Stimulated activated CD8-positive, alpha-beta memory T cell treated with anti-CD3 and anti-CD28 coated beads, Interleukin-15, amount 100 ng/mL, for 4 hours (primary cell): ENCODE data around the gene BBS4.

Experiments used
- DNase-seq, 2 donors: peaks; one replicate each; pipeline ENCODE4 v3.0.0-alpha.2; 2020; ENCODE audit warnings: low read depth in 2 of 2

The BBS4 gene

GRCh38 chr15:72760590-72761260 is 74.7 kb downstream of the BBS4 start:
- DNase-seq, result no peak

GRCh38 chr15:72764656-72765055 is 78.6 kb downstream of the BBS4 start:
- DNase-seq, result no peak

GRCh38 chr15:72766025-72766424 is 80.0 kb downstream of the BBS4 start:
- DNase-seq, result no peak

- DNase-seq, result no peak
These were observed 80.8 kb downstream of the BBS4 start for GRCh38 chr15:72766780-72767179.

DNA sequence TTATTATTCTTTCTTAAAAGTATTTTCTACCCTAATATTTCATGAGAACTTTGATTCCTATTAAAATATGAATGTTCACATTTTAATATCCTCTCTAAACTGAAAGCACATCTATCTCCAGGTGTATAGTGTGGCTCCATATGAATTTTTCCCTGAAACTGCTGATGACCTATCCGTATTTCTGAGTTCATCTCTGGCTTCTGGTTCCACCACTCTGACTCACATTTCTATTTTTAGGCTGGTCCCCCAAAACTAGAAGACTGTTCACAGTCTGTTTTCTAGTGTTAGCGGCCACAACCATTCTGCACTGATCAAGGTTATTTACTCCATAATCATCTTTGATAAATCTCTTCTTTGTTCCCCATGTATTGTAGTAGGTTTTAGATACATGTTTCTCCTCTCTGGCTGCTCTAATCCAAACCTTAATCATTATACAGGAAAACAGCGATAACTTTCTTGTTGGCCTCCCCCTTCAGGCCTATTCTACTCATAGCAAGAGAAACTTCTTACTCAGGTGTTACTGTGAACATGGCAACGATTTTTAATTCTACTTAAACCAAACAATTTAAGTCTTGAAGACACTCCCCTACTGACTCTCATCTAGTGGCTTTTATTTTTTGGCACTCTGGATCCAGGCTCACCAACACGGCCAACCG is 84.8 kb downstream of the BBS4 start:
- DNase-seq, result no peak

DNA sequence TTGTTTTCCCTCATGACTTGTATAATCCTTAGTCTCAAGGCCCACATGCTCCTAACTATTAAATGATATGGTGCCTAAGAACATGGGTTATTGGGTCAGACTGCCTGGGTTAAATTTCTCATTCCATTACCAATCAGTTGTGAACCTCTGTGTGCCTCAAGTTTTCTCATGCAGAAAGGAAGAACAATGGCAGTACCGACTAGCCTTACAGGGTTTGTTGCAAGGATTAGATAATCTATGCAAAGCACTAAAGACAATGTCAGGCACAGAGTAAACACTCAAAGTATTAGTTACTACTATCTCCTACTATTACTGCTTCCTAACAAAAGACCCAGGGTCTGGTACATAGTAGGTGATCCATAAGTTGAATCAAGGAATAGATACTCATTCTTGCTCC is 85.3 kb downstream of the BBS4 start:
- no peak for DNase-seq

DNA sequence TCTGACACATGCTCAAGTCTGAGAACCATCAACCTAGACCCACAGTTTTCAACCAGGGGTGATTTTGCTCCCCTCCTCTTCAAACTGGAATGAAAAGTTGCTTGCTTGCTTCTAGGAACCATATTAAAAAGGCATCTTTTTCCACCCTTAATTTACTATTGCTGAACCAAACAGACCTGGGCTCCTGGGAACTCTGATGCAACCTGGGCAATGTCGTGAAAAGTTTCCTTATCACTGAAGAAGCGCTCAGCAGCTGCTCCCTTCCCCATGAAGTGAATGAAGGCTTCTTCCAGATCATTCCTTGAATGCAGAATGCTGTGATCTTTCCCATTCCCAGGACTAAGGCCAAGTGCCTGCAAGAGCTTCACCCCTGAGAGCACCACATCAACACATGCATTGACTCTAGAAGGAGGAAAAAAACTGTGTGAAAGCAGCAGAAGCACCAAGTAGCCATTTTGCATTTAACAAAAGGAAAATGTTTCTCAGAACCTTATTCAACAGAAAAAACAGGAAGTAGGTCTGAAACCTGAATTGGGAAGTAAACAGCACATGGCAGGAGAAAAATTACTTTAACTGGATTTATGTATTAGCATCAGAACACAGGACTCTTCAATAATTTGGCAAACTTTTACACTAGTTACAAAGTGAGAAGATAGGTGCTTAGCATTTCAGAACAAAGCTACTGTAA is 88.8 kb downstream of the BBS4 start:
- DNase-seq, result no peak

DNA sequence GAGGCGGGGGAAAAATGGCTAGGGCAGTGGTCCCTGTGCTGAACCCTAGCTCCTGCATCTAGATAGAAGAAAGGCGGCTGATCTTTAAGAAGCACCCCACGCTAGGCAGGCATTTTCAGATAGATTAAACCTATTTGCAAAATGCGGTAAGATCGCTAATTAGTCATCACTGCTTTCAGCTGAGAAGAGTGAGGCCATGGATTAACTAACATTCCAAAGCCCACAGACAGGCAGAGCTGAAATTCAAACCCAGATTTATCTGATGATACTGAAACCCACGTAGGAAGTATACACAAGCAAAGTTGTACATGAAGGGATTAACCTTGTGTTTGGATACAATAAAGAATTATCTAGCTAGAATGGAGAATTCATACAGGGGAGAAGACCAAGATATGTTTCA is 92.8 kb downstream of the BBS4 start:
- no peak for DNase-seq

GRCh38 chr15:72781631-72782030 is 95.6 kb downstream of the BBS4 start:
- DNase-seq, result no peak

DNA sequence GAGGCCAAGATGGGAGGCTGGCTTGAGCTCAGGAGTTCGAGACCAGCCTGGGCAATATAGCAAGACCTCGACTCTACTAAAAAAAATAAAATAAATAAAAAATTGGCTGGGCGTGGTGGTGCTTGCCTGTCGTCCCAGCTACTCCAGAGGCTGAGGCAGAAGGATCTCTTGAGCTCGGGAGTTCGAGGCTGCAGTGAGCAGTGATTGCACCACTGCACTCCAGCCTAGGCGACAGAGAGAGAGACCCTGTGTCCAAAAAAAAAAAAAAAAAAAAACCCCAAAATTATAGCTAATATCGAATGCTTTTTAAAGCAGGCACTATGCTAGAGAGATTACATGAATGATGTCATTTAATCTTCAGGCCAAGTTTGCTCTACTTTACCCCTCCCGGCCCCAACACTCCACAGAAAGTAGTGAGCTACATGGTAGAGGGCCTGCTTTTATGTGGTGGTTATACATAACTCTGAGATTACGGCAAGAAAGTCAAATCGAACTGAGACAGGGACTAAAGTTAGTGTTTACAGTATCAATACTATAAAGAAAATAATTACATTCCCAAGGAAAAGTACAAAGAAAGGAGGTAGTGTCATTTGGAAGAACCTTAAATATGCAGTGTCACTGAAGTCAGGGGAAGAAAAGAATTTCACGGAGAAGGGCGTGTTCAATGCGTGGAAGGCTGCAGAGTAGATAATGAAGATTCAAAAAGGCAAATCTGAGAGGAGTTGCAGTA is 96.4 kb downstream of the BBS4 start:
- DNase-seq, result no peak

DNA sequence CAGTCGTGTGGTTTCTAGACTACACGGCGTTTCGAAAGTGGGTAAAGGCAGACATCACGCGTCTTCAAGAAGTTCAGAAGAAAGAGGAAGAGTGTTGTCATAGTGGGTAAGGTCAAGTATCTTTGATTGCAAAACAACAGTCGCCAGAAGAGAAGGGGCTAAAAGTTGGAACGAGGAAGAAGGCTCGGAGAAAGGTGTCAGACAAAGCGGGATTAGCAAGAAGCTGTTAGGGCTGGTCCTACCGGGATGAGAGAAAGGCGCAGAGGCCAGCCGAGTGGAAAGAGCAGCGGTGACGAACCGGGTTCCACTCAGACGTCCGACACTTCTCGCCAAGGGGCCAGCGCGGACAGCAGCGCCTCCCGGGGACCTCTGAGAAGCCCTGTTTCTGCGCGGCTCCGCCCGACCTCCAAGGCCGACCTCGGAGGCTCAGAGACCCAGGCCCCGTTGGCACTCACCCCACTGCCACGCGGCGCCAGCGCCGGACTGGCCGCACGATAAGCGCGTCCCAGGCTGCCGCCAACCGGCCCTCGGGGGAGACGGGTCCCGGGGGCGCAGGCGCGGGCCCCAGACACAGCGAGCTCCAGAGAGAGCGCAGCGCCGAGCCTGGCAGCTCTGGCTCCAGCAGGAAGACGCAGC is 97.1 kb downstream of the BBS4 start:
- no peak for DNase-seq

DNA sequence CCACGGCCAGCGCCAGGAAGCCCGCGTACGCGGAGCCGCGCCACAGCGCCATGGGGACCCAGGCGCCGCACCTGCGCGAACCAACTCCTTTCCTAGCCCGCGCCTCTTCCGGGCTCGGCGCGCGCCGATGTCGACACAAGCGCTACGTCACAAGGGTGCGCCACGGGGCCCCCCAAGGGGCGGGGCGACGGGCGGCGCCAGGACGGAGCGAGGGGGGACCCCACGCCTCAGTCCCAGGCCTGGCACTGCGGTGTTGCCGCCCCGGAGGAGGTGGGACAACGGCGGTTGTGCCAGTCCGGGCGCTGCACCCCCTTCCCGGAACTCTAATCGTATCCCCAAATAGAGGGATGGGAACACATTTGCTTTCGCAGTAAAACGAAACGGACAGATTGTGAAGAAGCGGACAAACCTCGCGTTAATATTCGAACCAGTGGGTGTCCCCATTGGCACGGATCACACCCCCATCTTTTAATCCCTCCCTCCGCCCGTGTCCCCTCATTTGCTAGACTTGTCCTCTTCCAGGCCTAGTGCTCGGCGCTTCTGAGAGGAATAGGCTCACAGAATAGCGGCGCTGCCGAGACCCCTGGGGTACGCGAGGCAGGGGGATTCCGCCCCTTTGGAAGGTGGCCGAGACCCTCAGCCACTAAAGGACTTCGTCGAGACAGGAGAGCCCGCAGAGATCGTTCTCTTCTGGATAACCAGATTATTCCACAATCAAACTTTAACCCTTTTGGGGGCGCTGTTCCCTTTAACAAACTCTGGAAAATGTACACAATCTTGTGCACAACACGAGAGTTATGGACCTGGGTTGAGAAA is 97.8 kb downstream of the BBS4 start, which contains the start of gene ADPGK:
ADPGK (minus strand) TSS at position 119 of the 816 bp plus-strand sequence; CDS start at position 52, 67 bp downstream.
- DNase-seq, result peak; percentile 82 to 94

DNA sequence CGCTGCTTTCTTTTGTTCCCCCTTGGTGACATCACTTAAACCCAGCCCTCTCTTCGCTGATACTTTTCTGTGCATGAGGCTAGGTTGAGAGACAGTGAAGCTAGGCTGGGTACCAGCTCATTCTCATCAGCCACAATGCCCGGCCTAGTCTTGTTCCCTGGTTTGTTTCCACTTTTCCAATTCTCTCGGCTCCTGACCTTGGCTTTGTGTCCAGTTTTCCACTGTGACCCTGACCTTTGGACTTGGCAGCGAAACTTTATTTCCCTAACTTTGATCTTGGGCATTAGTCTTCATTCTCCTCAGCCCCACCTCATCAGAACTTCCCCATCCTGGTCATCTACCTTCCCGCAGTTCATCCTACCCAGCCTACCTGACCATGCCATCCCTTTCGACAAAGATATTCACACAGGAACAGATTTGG is 98.5 kb downstream of the BBS4 start:
- no peak for DNase-seq

DNA sequence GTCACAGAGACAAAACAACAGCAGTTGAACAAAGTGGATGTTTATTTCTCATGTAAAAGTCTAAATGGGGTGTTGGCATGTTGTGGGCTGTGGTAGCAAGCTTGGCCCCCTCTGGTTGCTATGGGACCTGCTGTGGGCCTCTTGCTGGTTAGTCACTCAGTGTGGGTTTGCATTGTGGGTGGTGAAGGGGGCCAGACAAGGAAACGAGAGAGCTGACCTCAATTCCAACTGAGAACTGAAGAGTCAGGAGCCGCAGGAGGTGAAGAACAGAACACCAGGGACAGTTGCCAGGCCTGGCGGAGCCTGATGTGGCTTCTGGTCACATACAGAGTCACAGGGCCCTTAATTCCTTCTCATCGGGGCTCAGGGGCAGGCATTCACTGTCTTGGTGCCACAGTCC is 99.4 kb downstream of the BBS4 start:
- no peak for DNase-seq

DNA sequence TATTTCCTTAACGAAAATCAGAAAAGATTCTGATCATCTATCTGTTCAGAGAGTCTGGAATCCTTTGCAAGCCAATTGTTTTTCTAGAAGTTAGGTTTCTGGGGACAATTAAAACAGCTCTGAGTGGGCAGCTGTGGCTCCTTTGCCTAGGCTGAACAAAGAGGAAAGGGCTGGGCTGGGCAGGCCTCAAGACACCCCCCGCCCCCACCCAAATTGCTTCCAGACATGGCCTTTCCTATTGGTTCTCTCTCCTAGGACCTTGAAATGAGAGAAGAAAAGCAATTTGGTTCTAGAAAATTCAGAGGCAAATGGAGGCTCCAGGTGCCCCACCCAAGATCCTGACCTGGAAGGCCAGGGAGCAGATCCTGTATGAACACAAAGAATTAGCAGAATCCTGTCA is 99.8 kb downstream of the BBS4 start:
- DNase-seq, result no peak

- DNase-seq, result no peak
These were observed 100.2 kb downstream of the BBS4 start for GRCh38 chr15:72786242-72786641.

DNA sequence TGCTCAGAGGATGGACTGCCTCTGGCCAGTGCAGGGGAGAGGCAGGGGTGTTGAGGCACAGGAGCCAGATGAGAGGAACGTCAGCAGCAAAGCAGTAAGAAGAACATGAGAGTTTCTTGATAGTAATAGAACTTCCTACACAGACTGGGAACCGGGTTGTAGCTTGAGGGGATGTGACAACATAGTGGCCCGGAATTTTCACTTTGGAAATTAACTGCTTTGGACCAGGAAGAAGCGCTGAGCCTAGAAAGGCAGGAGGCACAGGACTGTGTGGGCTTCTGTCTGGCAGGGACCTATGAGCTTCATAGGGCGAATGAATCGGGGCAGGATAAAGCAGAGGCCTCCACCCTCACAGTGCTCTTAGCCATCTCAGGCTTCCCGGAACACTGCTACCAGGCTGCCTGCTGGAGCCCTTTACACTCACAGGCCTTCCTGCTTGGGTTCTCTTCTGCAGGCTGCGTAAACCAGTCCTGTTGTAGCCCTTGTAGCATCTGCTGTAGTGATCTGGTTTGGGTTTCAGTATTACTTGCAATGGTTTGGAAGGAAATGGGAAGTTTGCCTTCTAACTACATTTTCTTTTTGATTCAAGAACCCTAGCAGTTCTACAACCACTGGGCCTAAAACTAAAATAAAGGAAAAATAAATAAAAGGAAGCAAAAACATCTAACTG is 100.8 kb downstream of the BBS4 start:
- no peak for DNase-seq

GRCh38 chr15:72787526-72787925 is 101.5 kb downstream of the BBS4 start:
- DNase-seq, result no peak
